Prostate gland (tissue), 2 donors: ENCODE results near the gene RNF14.

ENCODE experiments used
- POLR2A ChIP-seq: fragments of 450-650 bp; IDR thresholded peaks from one replicate; pipeline ENCODE4 v1.6.1; 2016; ENCODE audit warnings: antibody characterized with exemption, mild to moderate bottlenecking
- POLR2AphosphoS5 ChIP-seq: sonication (generic); formaldehyde crosslinking; IDR thresholded peaks from one replicate; pipeline ENCODE4 v1.6.1; 2017; ENCODE audit warnings: antibody characterized with exemption
- TF ChIP-seq, protein P1 (sequence below), 4 experiments: fragments of 200-600 bp in 2 of 4; fragments of 450-650 bp in 2 of 4; sonication (generic) in 2 of 4; IDR thresholded peaks; 1 replicate in 3 of 4; 2 replicates in 1 of 4; pipeline ENCODE4 v1.5.1; 2016 to 2019; ENCODE audit warnings: antibody characterized with exemption in 4 of 4, mild to moderate bottlenecking in 2 of 4, moderate library complexity in 2 of 4

DNA sequence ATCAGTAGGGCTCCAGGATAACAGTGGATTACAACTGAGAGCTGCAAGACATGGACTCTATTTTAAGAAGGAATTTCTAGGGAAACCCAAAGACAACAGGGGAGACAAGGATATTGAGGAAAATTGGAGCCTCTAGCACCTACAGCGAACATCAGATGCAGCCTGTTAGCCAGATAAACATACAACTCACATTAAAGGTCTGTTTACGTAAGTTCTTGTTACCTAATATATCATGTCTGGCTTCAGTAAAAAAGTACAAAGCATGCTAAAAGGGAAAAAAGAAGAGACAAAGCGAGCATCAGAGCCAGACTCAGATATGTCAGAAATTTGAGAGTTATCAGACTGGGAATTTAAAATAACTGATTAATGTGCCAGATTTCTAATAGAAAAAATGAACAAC, 26.8 kb downstream of the RNF14 start:
- TF ChIP-seq, protein P1, sequence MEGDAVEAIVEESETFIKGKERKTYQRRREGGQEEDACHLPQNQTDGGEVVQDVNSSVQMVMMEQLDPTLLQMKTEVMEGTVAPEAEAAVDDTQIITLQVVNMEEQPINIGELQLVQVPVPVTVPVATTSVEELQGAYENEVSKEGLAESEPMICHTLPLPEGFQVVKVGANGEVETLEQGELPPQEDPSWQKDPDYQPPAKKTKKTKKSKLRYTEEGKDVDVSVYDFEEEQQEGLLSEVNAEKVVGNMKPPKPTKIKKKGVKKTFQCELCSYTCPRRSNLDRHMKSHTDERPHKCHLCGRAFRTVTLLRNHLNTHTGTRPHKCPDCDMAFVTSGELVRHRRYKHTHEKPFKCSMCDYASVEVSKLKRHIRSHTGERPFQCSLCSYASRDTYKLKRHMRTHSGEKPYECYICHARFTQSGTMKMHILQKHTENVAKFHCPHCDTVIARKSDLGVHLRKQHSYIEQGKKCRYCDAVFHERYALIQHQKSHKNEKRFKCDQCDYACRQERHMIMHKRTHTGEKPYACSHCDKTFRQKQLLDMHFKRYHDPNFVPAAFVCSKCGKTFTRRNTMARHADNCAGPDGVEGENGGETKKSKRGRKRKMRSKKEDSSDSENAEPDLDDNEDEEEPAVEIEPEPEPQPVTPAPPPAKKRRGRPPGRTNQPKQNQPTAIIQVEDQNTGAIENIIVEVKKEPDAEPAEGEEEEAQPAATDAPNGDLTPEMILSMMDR (IDR thresholded peaks at IDR 0.05), result no peak
- TF ChIP-seq POLR2AphosphoS5 (no peak), POLR2A (no peak)
